Neural progenitor cell (in vitro differentiated cells): ENCODE measurements around the gene ADGRV1.

Experiments used
- CTCF ChIP-seq: fragments of 200-600 bp; sonication (generic); IDR thresholded peaks from 2 replicates; pipeline ENCODE4 v1.5.1; 2017; ENCODE audit warnings: antibody characterized with exemption, mild to moderate bottlenecking
- EZH2 ChIP-seq: fragments of 200-600 bp; sonication (generic); IDR thresholded peaks from 2 replicates; pipeline ENCODE4 v1.6.1; 2017; ENCODE audit warnings: antibody characterized with exemption, mild to moderate bottlenecking, moderate library complexity

GRCh38 chr5:90759119-90759518, 200.5 kb downstream of the ADGRV1 start:
- TF ChIP-seq CTCF (no peak), EZH2 (no peak)
